ENCODE measurements around the gene SFXN2.

DNA sequence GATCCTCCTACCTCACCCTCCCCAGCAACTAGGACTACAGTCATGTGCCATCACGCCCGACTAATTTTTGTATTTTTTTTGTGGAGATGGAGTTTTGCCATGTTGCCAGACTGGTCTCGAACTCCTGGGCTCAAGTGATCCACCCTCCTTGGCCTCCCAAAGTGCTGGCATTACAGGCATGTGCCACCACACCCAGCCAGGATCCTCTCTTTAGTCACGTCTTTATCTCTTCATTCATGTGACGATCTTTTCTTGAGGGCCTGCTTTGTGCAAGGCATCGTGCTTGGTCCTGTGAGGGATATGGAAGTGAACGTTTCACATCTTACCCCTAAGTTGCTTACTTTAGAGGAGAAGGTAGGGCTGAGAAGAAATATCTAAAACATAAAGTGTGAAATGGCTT lies 50.9 kb downstream of the SFXN2 start:
- TF ChIP-seq, protein P1, sequence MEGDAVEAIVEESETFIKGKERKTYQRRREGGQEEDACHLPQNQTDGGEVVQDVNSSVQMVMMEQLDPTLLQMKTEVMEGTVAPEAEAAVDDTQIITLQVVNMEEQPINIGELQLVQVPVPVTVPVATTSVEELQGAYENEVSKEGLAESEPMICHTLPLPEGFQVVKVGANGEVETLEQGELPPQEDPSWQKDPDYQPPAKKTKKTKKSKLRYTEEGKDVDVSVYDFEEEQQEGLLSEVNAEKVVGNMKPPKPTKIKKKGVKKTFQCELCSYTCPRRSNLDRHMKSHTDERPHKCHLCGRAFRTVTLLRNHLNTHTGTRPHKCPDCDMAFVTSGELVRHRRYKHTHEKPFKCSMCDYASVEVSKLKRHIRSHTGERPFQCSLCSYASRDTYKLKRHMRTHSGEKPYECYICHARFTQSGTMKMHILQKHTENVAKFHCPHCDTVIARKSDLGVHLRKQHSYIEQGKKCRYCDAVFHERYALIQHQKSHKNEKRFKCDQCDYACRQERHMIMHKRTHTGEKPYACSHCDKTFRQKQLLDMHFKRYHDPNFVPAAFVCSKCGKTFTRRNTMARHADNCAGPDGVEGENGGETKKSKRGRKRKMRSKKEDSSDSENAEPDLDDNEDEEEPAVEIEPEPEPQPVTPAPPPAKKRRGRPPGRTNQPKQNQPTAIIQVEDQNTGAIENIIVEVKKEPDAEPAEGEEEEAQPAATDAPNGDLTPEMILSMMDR (conservative IDR thresholded peaks at IDR 0.05 in 1 of 2, IDR thresholded peaks at IDR 0.05 in 1 of 2; ENCODE audit: low read depth in 1 of 2, low read length in 2 of 2): no peak
- TF ChIP-seq EZH2 (IDR thresholded peaks at IDR 0.05; ENCODE audit: low read length, missing control alignments): no peak

Data from fibroblast of lung (primary cell).